HG03064 (cell line): ENCODE measurements around the gene PPME1.

ENCODE experiments used
- ATAC-seq: cut with Tn5 transposase; IDR thresholded peaks from one replicate; pipeline ENCODE4 v1.9.1; 2021; ENCODE audit warnings: low read depth; ENCODE audit not compliant: unreplicated experiment

The PPME1 gene

GRCh38 chr11:74221816-74222215 lies 50.7 kb downstream of the PPME1 start:
- ATAC-seq: no peak

GRCh38 chr11:74225565-74225964 lies 54.5 kb downstream of the PPME1 start:
- no peak for ATAC-seq

- ATAC-seq: no peak
Observed at GRCh38 chr11:74226907-74227306, 55.8 kb downstream of the PPME1 start.

- ATAC-seq: no peak
Observed at GRCh38 chr11:74232311-74232950, 61.3 kb downstream of the PPME1 start.

DNA sequence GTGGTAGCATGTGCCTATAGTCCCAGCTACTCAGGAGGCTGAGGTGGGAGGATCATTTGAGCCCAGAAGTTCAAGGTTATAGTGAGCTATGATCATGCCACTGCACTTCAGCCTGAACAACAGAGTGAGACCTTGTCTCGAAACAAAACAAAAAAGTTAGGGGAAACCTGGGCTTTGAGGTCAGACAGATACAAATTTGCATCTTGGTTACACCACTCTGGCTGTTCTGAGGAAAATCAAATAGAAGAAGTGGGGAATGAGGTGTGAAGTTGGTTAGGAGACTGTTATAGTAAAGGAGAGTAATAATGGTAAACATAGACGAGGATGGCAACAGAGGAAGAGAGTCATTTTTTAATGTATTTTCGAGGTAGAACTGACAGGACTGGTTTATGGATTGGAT lies 62.6 kb downstream of the PPME1 start:
- ATAC-seq: no peak

DNA sequence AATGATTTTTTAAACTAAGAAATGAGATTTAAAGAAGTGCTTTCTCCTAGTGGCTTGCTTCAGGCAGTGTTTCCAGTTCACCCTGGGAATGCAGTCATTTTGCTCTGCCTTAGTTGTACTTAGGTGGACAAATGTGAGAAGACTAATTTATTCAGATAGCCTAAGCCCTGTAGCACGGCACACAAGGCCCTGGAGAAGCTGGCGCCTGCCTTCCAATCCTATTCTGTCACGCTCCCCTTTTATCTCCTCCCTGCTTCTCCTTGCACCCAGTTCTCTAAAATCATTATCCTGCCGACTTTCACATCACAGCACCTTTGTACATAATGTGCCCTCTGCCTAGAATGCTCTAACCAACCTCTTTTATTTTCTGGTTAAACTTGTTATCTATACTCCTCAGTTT lies 64.0 kb downstream of the PPME1 start:
- ATAC-seq: no peak

DNA sequence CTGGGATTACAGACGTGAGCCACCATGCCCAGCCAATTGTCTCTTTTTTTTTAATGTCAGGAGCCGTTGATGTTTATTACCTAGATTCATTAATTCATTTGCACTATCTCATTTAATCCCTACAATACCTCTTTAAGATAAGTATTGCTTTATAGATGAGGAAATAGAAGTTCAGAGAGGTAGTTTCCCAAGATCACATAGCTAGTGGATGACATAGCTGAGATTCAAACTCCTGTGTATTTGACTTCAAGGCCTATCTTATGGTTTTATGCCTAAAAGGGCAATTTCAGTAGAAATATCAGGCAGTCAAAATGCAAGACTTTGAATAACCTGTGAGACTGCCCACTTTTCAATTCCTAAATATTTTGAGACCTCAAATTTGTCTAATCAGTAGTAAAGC lies 66.5 kb downstream of the PPME1 start:
- no peak for ATAC-seq

DNA sequence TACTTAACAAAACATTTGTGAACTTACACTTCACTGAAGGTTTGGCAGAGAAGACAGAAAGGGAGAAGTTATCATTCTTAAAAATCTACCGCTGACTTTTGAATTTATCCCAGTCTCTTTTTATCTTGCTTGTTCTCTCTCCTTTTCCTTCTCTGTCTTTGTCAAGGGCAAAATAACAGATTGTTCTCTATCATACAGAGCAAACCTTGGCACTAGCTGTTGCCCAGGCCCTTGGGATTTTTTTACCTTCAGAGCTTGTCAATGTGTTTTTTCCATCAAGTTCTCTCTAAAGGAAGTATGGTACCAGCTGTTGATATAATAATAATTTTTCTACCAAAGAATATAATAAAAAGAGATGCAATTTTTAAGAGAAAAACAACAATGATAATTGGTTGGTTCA lies 67.2 kb downstream of the PPME1 start:
- no peak for ATAC-seq

GRCh38 chr11:74248469-74248868 lies 77.4 kb downstream of the PPME1 start:
- no peak for ATAC-seq

DNA sequence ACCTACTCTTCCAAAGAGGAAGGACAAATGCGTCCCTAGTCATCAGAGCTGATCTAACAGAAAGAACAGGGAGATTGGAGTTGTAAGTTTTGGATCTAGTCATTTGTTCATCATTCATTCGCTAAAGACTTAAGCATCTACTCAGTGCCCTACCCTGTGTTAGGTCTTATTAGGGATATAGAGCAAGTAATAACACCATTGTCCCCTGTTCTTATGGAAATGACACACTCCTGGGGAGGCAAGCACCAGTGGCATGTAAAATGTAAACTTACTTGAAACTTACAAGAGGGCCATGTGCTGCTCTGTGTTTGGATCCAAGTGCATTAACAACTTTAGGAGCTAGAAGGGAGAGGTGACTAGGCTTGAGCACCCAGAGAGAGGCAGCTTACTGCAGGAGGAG lies 78.4 kb downstream of the PPME1 start:
- no peak for ATAC-seq

DNA sequence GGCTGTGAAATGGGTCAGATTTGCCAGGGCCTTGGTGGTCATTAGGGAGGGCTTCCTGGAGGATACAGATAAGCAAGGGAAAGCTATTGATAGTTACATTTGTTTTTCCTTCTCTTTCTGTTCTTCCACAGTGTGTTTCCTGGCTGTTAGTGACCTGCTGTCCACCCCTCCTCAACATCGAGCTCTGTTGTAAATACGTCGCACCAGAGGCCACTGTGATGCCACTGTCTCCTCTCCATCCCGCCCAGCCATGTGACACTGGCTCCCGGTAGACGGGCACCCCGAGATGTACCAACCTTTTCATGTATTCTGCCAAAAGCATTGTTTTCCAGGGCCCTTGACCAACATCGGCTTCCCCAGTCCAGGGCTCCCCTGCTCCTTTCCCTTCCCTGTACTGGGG lies 82.3 kb downstream of the PPME1 start:
- ATAC-seq: no peak

- no peak for ATAC-seq
Observed at GRCh38 chr11:74255741-74256375, 84.8 kb downstream of the PPME1 start.

DNA sequence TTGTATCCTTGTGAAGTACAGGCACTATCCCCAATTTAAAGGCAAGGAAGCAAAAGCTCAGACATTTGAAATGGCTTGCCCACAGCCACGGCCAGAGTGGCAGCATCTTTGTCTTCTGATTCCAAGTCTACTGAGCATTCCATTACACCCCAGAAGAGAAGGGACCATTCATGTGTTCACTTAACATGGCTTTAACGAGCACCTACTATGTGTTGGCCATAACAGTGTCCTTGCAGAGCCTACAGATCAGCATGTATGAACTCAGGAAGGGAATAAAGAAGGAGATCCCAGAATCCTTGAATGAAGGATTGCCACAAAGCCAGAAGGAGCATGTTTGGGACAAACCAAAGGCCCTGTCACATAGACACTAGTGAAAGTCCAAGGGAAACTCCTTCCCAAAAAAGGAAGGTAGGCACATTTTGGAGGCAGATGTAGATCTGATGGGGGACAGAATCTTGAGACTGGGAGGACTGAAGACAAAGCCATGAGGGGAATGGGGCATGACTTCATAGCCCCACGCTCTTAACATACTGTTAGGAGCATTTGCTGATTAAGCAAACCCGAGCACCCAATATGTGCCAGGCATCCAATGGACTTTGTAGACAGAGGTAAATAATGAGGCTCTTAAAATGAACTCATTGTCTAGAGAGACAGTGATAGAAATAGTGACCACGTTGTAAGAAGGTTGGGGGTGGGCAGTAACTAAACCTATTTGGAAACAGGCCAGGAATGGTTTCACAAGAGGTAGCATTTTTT lies 85.5 kb downstream of the PPME1 start:
- ATAC-seq: no peak

- ATAC-seq: no peak
Observed at GRCh38 chr11:74257959-74258553, 87.0 kb downstream of the PPME1 start.

- no peak for ATAC-seq
Observed at GRCh38 chr11:74262725-74263124, 91.6 kb downstream of the PPME1 start.

DNA sequence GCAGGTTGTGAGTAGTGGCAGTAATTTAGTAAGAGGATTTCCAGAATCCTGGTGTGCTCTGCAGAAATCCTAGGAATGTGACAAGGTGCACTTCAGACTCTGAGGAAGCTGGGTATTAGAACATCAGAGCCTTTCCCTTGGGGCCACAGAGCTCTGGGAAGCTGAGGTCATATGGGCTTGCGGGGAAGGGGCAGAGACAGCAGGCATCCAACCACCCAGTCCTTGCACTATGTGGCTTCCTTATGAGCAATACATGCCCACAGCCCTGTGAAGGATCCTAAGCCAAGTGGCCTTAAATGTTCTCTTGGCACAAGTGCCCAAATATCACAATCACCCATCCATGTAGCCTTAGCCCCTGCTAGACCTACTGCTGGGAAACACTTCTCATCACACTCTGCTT lies 94.2 kb downstream of the PPME1 start:
- no peak for ATAC-seq

DNA sequence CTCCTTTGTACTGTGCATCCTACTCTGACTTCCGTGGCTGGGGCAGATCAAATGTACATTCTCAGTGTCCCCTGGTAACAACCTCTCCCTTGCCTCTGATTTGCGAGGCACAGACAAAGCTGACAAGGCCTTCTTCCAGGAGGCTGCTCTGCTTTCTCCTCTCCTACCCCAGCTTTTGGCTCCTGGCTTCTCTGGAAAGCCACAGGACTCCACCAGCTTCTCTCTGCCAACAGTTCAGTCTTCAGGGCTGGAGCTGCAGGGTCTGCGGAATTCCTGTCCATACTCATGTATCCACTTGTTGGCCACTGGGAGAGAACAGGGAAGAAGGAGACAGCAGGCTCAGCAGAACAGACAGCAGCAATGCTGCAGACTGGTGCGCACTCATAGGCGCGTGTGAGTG lies 95.9 kb downstream of the PPME1 start:
- no peak for ATAC-seq

- no peak for ATAC-seq
Observed at GRCh38 chr11:74268456-74268855, 97.4 kb downstream of the PPME1 start.

DNA sequence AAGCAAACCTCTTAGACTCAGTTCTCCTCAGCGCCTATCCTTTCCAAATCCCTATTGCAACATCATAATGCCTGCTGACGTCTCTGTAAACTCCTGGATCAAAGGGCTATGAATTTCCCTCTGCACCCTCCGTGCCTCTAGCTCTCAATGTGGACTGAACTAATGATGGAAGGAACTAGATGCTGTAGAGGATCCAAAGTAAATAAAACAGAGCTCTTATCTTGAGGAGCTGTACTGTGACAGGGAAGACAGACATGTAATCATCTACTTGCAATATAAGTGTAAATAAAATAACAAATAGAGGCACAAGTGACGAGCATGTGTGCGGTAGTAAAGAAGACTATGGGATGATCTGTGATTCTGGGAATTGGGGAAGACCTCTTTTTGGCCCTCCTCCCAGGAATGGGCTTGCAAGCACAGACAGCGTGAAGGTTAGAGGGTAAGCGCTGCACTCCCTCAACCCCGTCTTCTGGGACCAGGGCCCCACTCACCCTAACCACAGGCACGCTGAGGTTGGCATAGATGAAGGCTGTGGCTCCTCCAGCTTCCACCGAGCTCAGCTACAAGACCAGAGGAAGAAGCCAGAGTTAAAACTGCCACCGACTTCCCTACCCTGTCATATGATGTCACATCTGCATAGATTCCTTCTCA lies 98.2 kb downstream of the PPME1 start:
- ATAC-seq: no peak

DNA sequence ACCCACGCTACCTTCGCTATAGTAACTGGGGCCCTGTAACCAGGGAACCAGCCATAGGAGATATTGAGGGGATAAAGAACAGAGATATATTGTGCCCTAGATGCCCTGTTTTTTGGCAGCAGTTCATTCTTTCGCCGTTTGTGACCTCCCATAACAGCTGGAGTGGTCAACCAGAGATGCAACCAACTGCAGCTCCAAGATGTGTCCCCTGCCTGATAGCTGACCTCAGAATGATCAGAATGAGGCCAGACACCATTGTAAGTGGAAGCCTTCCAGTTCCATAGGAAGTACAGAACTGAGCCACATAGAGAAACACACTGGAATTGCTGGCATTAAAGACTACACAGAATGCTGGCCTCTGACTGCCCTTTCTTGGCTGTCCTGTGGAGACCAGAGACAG lies 101.2 kb downstream of the PPME1 start:
- ATAC-seq: no peak

DNA sequence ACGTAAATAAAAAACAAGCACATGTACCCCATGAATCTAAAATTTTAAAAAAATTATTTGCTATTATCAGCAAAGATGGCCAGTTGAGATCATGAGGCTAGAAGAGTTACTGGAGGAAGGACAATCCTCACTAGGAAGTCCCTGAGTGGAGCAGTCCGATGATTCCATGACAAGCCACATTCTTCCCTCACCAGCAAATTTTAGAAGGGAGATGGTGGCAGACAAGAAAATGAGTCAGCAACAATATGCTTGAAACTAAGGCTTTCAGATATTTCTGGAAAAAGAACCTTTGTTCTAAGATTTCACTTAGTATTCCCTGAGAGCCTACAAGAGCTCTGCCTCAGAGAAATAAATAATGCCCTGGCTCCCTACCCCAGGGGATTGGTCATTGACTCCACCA lies 105.5 kb downstream of the PPME1 start:
- ATAC-seq: no peak
